IMR-90 (cell line): Measurements from ENCODE around the gene COL24A1. TPM values are rescaled to one million over a fixed set of nuclear protein-coding genes. Genes with fewer than 3 reads are reported as not detected.

ENCODE experiments used
- ATAC-seq: fragments of 200-7000 bp; cut with Tn5 transposase; 2 replicates; pipeline ENCODE4 v1.9.1; 2020; ENCODE audit warnings: low read depth, mild to moderate bottlenecking, moderate library complexity
- BruUV-seq: library from RNA; stranded (reverse); fragments of 400-500 nt; replicated peaks from 2 replicates; lab custom pipeline; 2021; lab: Mats Ljungman, UMichigan
- CTCF ChIA-PET: fragments of 300-600 bp; formaldehyde crosslinking; extraction: SDS; loops from one replicate; lab custom pipeline; 2021; ENCODE audit warnings: antibody characterized with exemption; lab: Yijun Ruan, JAX
- POLR2A ChIA-PET: fragments of 300-600 bp; sonication (Branson Sonifier 250); formaldehyde crosslinking; loops from one replicate; lab custom pipeline; 2022; ENCODE audit warnings: antibody characterized with exemption; ENCODE audit not compliant: unreplicated experiment; lab: Charles Lee
- DNase-seq: peaks from one replicate; pipeline ENCODE4 v3.0.0; 2013
- H2AFZ ChIP-seq: replicated peaks from 2 replicates; pipeline ENCODE3; 2013; ENCODE audit warnings: low read length, mild to moderate bottlenecking; ENCODE audit not compliant: poor library complexity
- H2AK5ac ChIP-seq: 2 replicates; pipeline ENCODE4 v1.6.1; 2013; ENCODE audit warnings: low read depth, low read length, inconsistent platforms
- H2AK9ac ChIP-seq: replicated peaks from 2 replicates; pipeline ENCODE3; 2013; ENCODE audit warnings: mild to moderate bottlenecking, low read depth, low read length, moderate library complexity; ENCODE audit not compliant: poor library complexity
- H2BK120ac ChIP-seq: 2 replicates; pipeline ENCODE4 v1.6.1; 2013; ENCODE audit warnings: low read depth, low read length, inconsistent platforms
- H2BK15ac ChIP-seq: 3 replicates; pipeline ENCODE4 v1.6.1; 2013; ENCODE audit warnings: low read depth, low read length, inconsistent platforms
- H2BK20ac ChIP-seq: 2 replicates; pipeline ENCODE4 v1.6.1; 2013; ENCODE audit warnings: low read depth, mild to moderate bottlenecking, inconsistent platforms, low read length, moderate library complexity
- H2BK5ac ChIP-seq: 2 replicates; pipeline ENCODE4 v1.6.1; 2013; ENCODE audit warnings: mild to moderate bottlenecking, low read depth, low read length, inconsistent platforms; ENCODE audit not compliant: poor library complexity, severe bottlenecking
- H3K14ac ChIP-seq: replicated peaks from 2 replicates; pipeline ENCODE4 v1.6.1; 2013; ENCODE audit warnings: low read depth, low read length, inconsistent platforms
- H3K18ac ChIP-seq: 2 replicates; pipeline ENCODE4 v1.6.1; 2013; ENCODE audit warnings: low read depth, low read length, control low read depth
- H3K23ac ChIP-seq: 2 replicates; pipeline ENCODE4 v1.6.1; 2013; ENCODE audit warnings: low read depth, low read length, inconsistent platforms
- H3K27ac ChIP-seq: 2 replicates; pipeline ENCODE4 v1.5.1; 2013; ENCODE audit warnings: mild to moderate bottlenecking, control low read depth, low read length; ENCODE audit not compliant: insufficient read depth
- H3K27me3 ChIP-seq: 2 replicates; pipeline ENCODE4 v1.6.1; 2013; ENCODE audit warnings: low read length; ENCODE audit not compliant: control insufficient read depth, insufficient read depth
- H3K36me3 ChIP-seq: 2 replicates; pipeline ENCODE4 v1.6.1; 2013; ENCODE audit warnings: low read length, mixed read lengths; ENCODE audit not compliant: control insufficient read depth, insufficient read depth
- H3K4ac ChIP-seq: 2 replicates; pipeline ENCODE4 v1.6.1; 2013; ENCODE audit warnings: low read depth, low read length, inconsistent platforms
- H3K4me1 ChIP-seq: 2 replicates; pipeline ENCODE4 v1.6.1; 2013; ENCODE audit warnings: low read length, mixed read lengths; ENCODE audit not compliant: control insufficient read depth, insufficient read depth
- H3K4me2 ChIP-seq: 2 replicates; pipeline ENCODE4 v1.6.1; 2013; ENCODE audit warnings: low read depth, mild to moderate bottlenecking, control low read depth, low read length, moderate library complexity
- H3K4me3 ChIP-seq: 2 replicates; pipeline ENCODE4 v1.5.1; 2013; ENCODE audit warnings: low read depth, mild to moderate bottlenecking, control low read depth, low read length, moderate library complexity; ENCODE audit not compliant: insufficient read depth
- H3K56ac ChIP-seq: 2 replicates; pipeline ENCODE4 v1.6.1; 2013; ENCODE audit warnings: low read length, inconsistent platforms; ENCODE audit not compliant: insufficient read depth; ENCODE audit errors: extremely low read depth
- H3K79me1 ChIP-seq, 2 experiments: 2 replicates each; pipeline ENCODE4 v1.6.1; 2013; ENCODE audit warnings: low read length in 2 of 2, inconsistent platforms in 1 of 2, low read depth in 1 of 2
- H3K9ac ChIP-seq: 2 replicates; pipeline ENCODE4 v1.6.1; 2013; ENCODE audit warnings: low read depth, low read length, control low read depth
- H3K9me1 ChIP-seq: 2 replicates; pipeline ENCODE4 v1.6.1; 2013; ENCODE audit warnings: low read length, inconsistent platforms; ENCODE audit not compliant: insufficient read depth
- H3K9me3 ChIP-seq: 2 replicates; pipeline ENCODE4 v1.6.1; 2013; ENCODE audit warnings: low read length; ENCODE audit not compliant: control insufficient read depth, insufficient read depth
- H4K20me1 ChIP-seq: 2 replicates; pipeline ENCODE4 v1.6.1; 2013; ENCODE audit warnings: low read length, inconsistent platforms; ENCODE audit not compliant: insufficient read depth
- H4K5ac ChIP-seq: 2 replicates; pipeline ENCODE4 v1.6.1; 2013; ENCODE audit warnings: mild to moderate bottlenecking, low read depth, low read length, control low read depth
- H4K8ac ChIP-seq, 2 experiments: 2 replicates each; pipeline ENCODE4 v1.6.1; 2013; ENCODE audit warnings: low read depth in 2 of 2, low read length in 2 of 2, control low read depth in 1 of 2, inconsistent platforms in 1 of 2
- H4K91ac ChIP-seq: 2 replicates; pipeline ENCODE4 v1.6.1; 2013; ENCODE audit warnings: low read depth, low read length, inconsistent platforms; ENCODE audit not compliant: insufficient read depth
- BHLHE40 ChIP-seq: fragments of 150-350 bp; IDR thresholded peaks from 2 replicates; pipeline ENCODE4 v1.6.1; 2016; ENCODE audit warnings: mild to moderate bottlenecking, low read depth, low read length
- FOS ChIP-seq: fragments of 150-350 bp; IDR thresholded peaks from 2 replicates; pipeline ENCODE4 v1.6.1; 2016; ENCODE audit warnings: low read depth, low read length
- MXI1 ChIP-seq: IDR thresholded peaks from 2 replicates; pipeline ENCODE4 v1.6.1; 2012; ENCODE audit warnings: low read depth, mild to moderate bottlenecking, low read length, moderate library complexity, borderline replicate concordance
- WGBS, 2 experiments: methylation state at CpG; one replicate each; pipeline versions ENCODE4 v1.1.5 to v1.1.7; 2013; ENCODE audit warnings: missing lambda C conversion rate in 2 of 2; ENCODE audit not compliant: insufficient read length in 1 of 2; ENCODE audit errors: extremely low coverage in 2 of 2; 5-methylcytosine and 5-hydroxymethylcytosine counted together
- dilution Hi-C: fragments of 300-500 bp; cut with HindIII; formaldehyde crosslinking; loops from one replicate; pipeline ENCODE4 v1.14.3; 2018; ENCODE audit warnings: low sequenced_read_pairs; ENCODE audit not compliant: unreplicated experiment
- in situ Hi-C: fragments of 300-500 bp; cut with MboI; formaldehyde crosslinking; loops from 3 replicates; pipeline ENCODE4 v1.14.3; 2019; ENCODE audit warnings: low sequenced_read_pairs, inconsistent platforms, mixed read lengths
- intact Hi-C: fragments of 100-400 bp; cut with micrococcal nuclease; formaldehyde crosslinking; loops from 2 replicates; pipeline ENCODE4 v1.10.0; 2022
- polyA plus RNA-seq, 3 experiments: library from polyadenylated mRNA; depleted of rRNA; stranded (reverse); fragments of >200 nt; gene quantifications; 2 replicates each; pipeline ENCODE4 v1.2.3, GENCODE V29; 2012; ENCODE audit warnings: low replicate concordance in 1 of 3
- total RNA-seq: library from RNA; depleted of rRNA; stranded (reverse); fragments of >200 nt; gene quantifications from 2 replicates; pipeline ENCODE4 v1.2.3, GENCODE V29; 2012
- TF ChIP-seq, protein P1 (sequence below): conservative IDR thresholded peaks from 2 replicates; pipeline ENCODE4 v1.5.1; 2012; ENCODE audit warnings: mild to moderate bottlenecking, low read depth, low read length, improper control_type of control experiment

The COL24A1 gene
- total and polyA plus RNA-seq, 2 of the 4 experiments (the other 2 are of a cell fraction), result 1.4 to 2.2 TPM

DNA sequence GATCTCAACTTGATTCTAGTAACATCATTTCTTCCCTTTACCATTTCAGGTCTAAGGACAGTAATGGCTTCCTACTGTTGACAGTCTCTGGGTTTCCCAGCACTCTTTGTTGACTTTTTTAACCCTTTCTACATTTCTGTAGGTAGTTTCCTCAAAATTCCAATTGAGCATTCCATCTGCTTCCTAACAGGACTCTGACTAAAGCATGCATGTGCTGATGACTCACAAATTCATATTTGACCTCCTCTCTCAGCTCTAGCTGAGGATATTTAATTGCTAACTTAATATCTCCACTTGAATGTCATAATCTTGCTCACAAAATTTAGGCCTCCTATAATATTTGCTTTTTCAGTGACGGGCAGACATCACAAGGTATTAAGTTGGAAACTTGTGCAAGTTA, 355.1 kb downstream of the COL24A1 start:
- no peak overlapping the region for H3K9ac ChIP-seq
- no peaks in the 10 kb centered on the region for H3K27me3 ChIP-seq
- H2AFZ ChIP-seq, result no peak overlapping the region
- intact Hi-C loops, result no loop called here
- H3K4me1 ChIP-seq, result no peaks in the 10 kb centered on the region
- ChIA-PET POLR2A (no interaction called here), CTCF (interaction anchor here (1.1 kb wide), 1 partner anchor 93 kb away, joined by 3 read pairs; the partner anchor contains the start of gene ZNHIT6)
- DNase-seq, result peak; percentile 62
- no TSS peak for BruUV-seq
- H2AK5ac ChIP-seq, result no peak overlapping the region
- no peaks in the 10 kb centered on the region for H3K36me3 ChIP-seq
- no peaks in the 10 kb centered on the region for H3K79me1 ChIP-seq
- H2BK15ac ChIP-seq, result no peak overlapping the region
- H3K56ac ChIP-seq, result no peak overlapping the region
- no peaks in the 10 kb centered on the region for H3K9me1 ChIP-seq
- dilution Hi-C loops, result no loop called here
- H3K9me3 ChIP-seq, result no peaks in the 10 kb centered on the region
- TF ChIP-seq MXI1, result no peak
- TF ChIP-seq, protein P1, sequence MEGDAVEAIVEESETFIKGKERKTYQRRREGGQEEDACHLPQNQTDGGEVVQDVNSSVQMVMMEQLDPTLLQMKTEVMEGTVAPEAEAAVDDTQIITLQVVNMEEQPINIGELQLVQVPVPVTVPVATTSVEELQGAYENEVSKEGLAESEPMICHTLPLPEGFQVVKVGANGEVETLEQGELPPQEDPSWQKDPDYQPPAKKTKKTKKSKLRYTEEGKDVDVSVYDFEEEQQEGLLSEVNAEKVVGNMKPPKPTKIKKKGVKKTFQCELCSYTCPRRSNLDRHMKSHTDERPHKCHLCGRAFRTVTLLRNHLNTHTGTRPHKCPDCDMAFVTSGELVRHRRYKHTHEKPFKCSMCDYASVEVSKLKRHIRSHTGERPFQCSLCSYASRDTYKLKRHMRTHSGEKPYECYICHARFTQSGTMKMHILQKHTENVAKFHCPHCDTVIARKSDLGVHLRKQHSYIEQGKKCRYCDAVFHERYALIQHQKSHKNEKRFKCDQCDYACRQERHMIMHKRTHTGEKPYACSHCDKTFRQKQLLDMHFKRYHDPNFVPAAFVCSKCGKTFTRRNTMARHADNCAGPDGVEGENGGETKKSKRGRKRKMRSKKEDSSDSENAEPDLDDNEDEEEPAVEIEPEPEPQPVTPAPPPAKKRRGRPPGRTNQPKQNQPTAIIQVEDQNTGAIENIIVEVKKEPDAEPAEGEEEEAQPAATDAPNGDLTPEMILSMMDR, result no peak
- no peak; the same call in 1 of the 2 replicates for TF ChIP-seq FOS
- TF ChIP-seq BHLHE40, result peak; percentile 68; the same call in 1 of the 2 replicates
- in situ Hi-C loops, result no loop called here
- H4K20me1 ChIP-seq, result no peaks in the 10 kb centered on the region
- H3K4ac ChIP-seq, result no peak overlapping the region
- H2AK9ac ChIP-seq, result no peak overlapping the region
- H4K5ac ChIP-seq, result no peak overlapping the region
- no peak overlapping the region for H3K14ac ChIP-seq
- WGBS, 2 experiments, result no CpG with 5 or more reads among the region's 1 CpG
- ATAC-seq, result peak; percentile 79
- H2BK20ac ChIP-seq, result no peak overlapping the region
- H2BK120ac ChIP-seq, result no peak overlapping the region
- no peak overlapping the region for H4K8ac ChIP-seq
- no peak overlapping the region for H3K4me3 ChIP-seq
- no peak overlapping the region for H3K18ac ChIP-seq
- H3K27ac ChIP-seq, result no peak overlapping the region
- no peak overlapping the region for H3K23ac ChIP-seq
- H3K4me2 ChIP-seq, result no peak overlapping the region
- H4K91ac ChIP-seq, result no peak overlapping the region
- no peak overlapping the region for H2BK5ac ChIP-seq
